HG03103 (cell line): ENCODE results near the gene FCRL2.
"Not testable (repeated sequence)": the region's sequence is repeated elsewhere in the genome, so short reads cannot be mapped to it uniquely, and the experiment has no call there.

ENCODE experiments used
- ATAC-seq: cut with Tn5 transposase; IDR thresholded peaks from one replicate; pipeline ENCODE4 v1.9.1; 2021; ENCODE audit warnings: low read depth; ENCODE audit not compliant: unreplicated experiment

Gene FCRL2

GRCh38 chr1:157758018-157758417 lies 18.9 kb downstream of the FCRL2 start:
- ATAC-seq, result no peak

GRCh38 chr1:157753611-157754010 lies 23.3 kb downstream of the FCRL2 start:
- ATAC-seq, result no peak

GRCh38 chr1:157751283-157751682 lies 25.6 kb downstream of the FCRL2 start:
- ATAC-seq, result no peak

- no peak for ATAC-seq
These were observed 28.6 kb downstream of the FCRL2 start for GRCh38 chr1:157748262-157748817.

- no peak for ATAC-seq
These were observed 37.6 kb downstream of the FCRL2 start for GRCh38 chr1:157739229-157739901.

GRCh38 chr1:157735991-157736390 lies 40.9 kb downstream of the FCRL2 start:
- ATAC-seq, result not testable (repeated sequence)

GRCh38 chr1:157734321-157734720 lies 42.6 kb downstream of the FCRL2 start:
- ATAC-seq, result no peak

GRCh38 chr1:157732755-157733154 lies 44.2 kb downstream of the FCRL2 start:
- no peak for ATAC-seq

- no peak for ATAC-seq
These were observed 51.7 kb downstream of the FCRL2 start for GRCh38 chr1:157725221-157725577.

- no peak for ATAC-seq
These were observed 52.3 kb downstream of the FCRL2 start for GRCh38 chr1:157724537-157725220.

GRCh38 chr1:157723157-157723556 lies 53.8 kb downstream of the FCRL2 start:
- no peak for ATAC-seq

GRCh38 chr1:157721985-157722384 lies 54.9 kb downstream of the FCRL2 start:
- ATAC-seq, result no peak

GRCh38 chr1:157715736-157716135 lies 61.2 kb downstream of the FCRL2 start:
- no peak for ATAC-seq

- ATAC-seq, result no peak
These were observed 65.1 kb downstream of the FCRL2 start for GRCh38 chr1:157711802-157712201.

GRCh38 chr1:157704878-157705277 lies 72.1 kb downstream of the FCRL2 start:
- no peak for ATAC-seq

- ATAC-seq, result no peak
These were observed 73.0 kb downstream of the FCRL2 start for GRCh38 chr1:157703981-157704380.

GRCh38 chr1:157702308-157702825 lies 74.6 kb downstream of the FCRL2 start:
- no peak for ATAC-seq

GRCh38 chr1:157700732-157701131 lies 76.2 kb downstream of the FCRL2 start, which contains the start of gene FCRL3:
Gene FCRL3 (minus strand): TSS chr1:157700769. CDS start chr1:157700489, 280 bp downstream.
- no peak for ATAC-seq

- no peak for ATAC-seq
These were observed 76.6 kb downstream of the FCRL2 start for GRCh38 chr1:157700305-157700704.

- no peak for ATAC-seq
These were observed 79.0 kb downstream of the FCRL2 start for GRCh38 chr1:157697781-157698569.
